GM19467 (cell line): ENCODE results near the gene PRDX5.
"Not testable (repeated sequence)": the region's sequence is repeated elsewhere in the genome, so short reads cannot be mapped to it uniquely, and the experiment has no call there.

ENCODE experiments used
- ATAC-seq: cut with Tn5 transposase; IDR thresholded peaks from one replicate; pipeline ENCODE4 v1.9.1; 2021; ENCODE audit warnings: mild to moderate bottlenecking, moderate library complexity; ENCODE audit not compliant: unreplicated experiment

PRDX5 gene

GRCh38 chr11:64305075-64305690 is 12.7 kb upstream of the PRDX5 start, which contains the start of gene ESRRA:
ESRRA (plus strand) TSS chr11:64305524; CDS start chr11:64307180, 1,656 bp downstream.
- peak; percentile 67 for ATAC-seq

- ATAC-seq: peak; percentile 15
Measured at GRCh38 chr11:64305691-64306562, 12.0 kb upstream of the PRDX5 start.

GRCh38 chr11:64306563-64306875 is 11.4 kb upstream of the PRDX5 start:
- no peak for ATAC-seq

GRCh38 chr11:64306876-64307622 is 10.9 kb upstream of the PRDX5 start:
- no peak for ATAC-seq

GRCh38 chr11:64307795-64308194 is 10.1 kb upstream of the PRDX5 start:
- not testable (repeated sequence) for ATAC-seq

GRCh38 chr11:64312947-64313346 is 5.0 kb upstream of the PRDX5 start:
- no peak for ATAC-seq

- no peak for ATAC-seq
Measured at GRCh38 chr11:64313491-64314145, 4.3 kb upstream of the PRDX5 start.

- no peak for ATAC-seq
Measured at GRCh38 chr11:64314146-64314804, 3.6 kb upstream of the PRDX5 start.

- no peak for ATAC-seq
Measured at GRCh38 chr11:64314805-64315561, 2.9 kb upstream of the PRDX5 start.

GRCh38 chr11:64315667-64316526 is 2.0 kb upstream of the PRDX5 start:
- not testable (repeated sequence) for ATAC-seq

- peak; percentile 5 for ATAC-seq
Measured at GRCh38 chr11:64316672-64317324, 1.1 kb upstream of the PRDX5 start.

- ATAC-seq: peak; percentile 52
Measured at GRCh38 chr11:64317325-64317960, 478 bp upstream of the PRDX5 start, which contains the start of gene TRMT112. TRMT112 (minus strand) TSS chr11:64317559; CDS start chr11:64317526, 33 bp downstream.

GRCh38 chr11:64318766-64319761 is 1.1 kb downstream of the PRDX5 start:
- no peak for ATAC-seq

- no peak for ATAC-seq
Measured at GRCh38 chr11:64320556-64320955, 2.6 kb downstream of the PRDX5 start.

- no peak for ATAC-seq
Measured at GRCh38 chr11:64321026-64321425, 3.1 kb downstream of the PRDX5 start.

GRCh38 chr11:64321533-64321932 is 3.6 kb downstream of the PRDX5 start:
- no peak for ATAC-seq

GRCh38 chr11:64322925-64323260 is 5.0 kb downstream of the PRDX5 start:
- no peak for ATAC-seq
